SHP77 (cell line): ENCODE measurements around the gene TPR.

Source experiments
- DNase-seq, 2 experiments: peaks; one replicate each; lab custom pipeline; 2025; lab: John Stamatoyannopoulos, UW

TPR gene

GRCh38 chr1:186289943-186290545, 85.0 kb downstream of the TPR start:
- DNase-seq, result no peak

DNA sequence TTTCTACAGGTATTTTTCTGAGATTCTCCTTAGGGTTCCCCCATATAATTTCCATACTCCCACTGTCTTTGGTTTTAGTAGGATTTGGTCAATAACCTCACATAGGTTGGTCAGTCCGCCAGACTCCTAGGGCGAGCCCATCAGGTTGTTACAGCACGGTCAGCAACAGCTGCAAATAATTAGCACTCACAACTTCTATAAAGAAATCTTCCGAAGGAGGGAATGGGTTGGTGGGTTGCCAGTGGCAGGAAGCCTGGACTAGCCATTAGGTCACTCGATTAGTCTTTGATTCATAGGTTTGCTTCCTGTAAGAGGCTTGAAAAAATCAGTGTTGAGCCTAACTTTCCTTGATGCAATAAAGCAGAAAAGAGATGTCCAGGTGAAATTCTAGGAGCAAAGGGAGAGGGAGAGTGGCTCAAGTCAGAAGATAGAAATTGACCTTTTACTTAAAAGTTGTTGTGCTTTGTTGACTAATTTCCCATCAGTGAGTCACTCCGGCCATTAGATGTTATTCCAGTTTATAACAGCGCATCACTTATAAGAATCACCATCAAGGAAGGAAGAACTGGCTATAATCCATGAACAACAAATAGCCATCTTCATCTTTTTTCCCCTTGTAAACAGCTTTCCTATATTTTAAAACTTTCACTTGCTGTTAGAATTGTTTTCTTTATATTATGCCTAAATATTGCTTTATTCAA, 88.3 kb downstream of the TPR start:
- no peak for DNase-seq

DNA sequence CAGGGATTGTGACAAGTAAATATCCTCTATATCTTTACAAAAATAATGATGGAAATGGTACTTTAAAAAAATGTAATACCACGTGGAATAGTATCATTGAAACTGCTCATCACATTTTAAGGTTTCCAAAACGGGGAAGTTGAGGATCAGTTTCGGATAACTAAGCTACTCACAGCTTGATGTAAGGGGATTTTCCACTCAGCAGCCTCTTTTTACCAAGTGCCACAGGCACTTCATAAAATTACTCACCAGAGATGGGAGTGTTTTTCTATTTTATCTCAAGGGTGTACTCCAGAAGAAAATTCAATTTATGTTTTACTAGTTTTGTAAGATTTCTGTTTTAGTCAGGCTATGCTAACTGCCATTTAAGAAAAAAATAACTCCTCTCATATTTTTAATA, 91.7 kb downstream of the TPR start:
- no peak for DNase-seq

- no peak for DNase-seq
These were observed 92.6 kb downstream of the TPR start for GRCh38 chr1:186282466-186282865.

GRCh38 chr1:186275822-186276221, 99.2 kb downstream of the TPR start:
- DNase-seq, result no peak

- no peak for DNase-seq
These were observed 102.6 kb downstream of the TPR start for GRCh38 chr1:186272486-186272885.

DNA sequence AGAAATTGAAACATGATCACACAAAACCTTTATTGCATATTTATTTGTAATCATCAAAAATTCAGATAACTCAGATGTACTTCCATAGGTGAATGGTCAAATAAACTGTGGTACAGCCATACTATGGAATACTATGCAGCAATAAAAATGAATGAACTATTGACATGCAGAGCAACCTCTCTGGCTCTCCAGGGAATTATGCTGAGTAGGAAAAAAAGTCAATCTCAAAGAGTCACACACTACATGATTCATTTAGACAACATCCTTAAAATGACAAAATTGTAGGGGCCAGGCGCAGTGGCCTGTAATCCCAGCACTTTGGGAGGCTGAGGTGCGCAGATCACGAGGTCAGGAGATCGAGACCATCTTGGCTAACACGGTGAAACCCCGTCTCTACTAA, 104.0 kb downstream of the TPR start:
- DNase-seq, result no peak
